Neural progenitor cell (in vitro differentiated cells): Measurements from ENCODE around the gene AQP3. TPM values are rescaled to one million over a fixed set of nuclear protein-coding genes. Genes with fewer than 3 reads are reported as not detected.
"Not testable (repeated sequence)": the region's sequence is repeated elsewhere in the genome, so short reads cannot be mapped to it uniquely, and the experiment has no call there.

Experiments used
- DNase-seq: peaks from one replicate; pipeline ENCODE4 v3.0.0-alpha.2; 2016; ENCODE audit warnings: low spot score
- H2AFZ ChIP-seq: fragments of 200-600 bp; sonication (generic); replicated peaks from 2 replicates; pipeline ENCODE4 v1.6.1; 2016; ENCODE audit warnings: antibody characterized with exemption
- H3F3A ChIP-seq: fragments of 200-600 bp; sonication (generic); 2 replicates; pipeline ENCODE4 v1.6.1; 2016; ENCODE audit warnings: antibody characterized with exemption, low read depth
- H3K27ac ChIP-seq: fragments of 200-600 bp; sonication (generic); 2 replicates; pipeline ENCODE4 v1.5.1; 2016; ENCODE audit warnings: mild to moderate bottlenecking
- H3K27me3 ChIP-seq: fragments of 200-600 bp; sonication (generic); 2 replicates; pipeline ENCODE4 v1.6.1; 2016; ENCODE audit warnings: mild to moderate bottlenecking, moderate library complexity
- H3K36me3 ChIP-seq: fragments of 200-600 bp; sonication (generic); 2 replicates; pipeline ENCODE4 v1.5.1; 2016
- H3K4me1 ChIP-seq: fragments of 200-600 bp; sonication (generic); 2 replicates; pipeline ENCODE4 v1.6.1; 2016; ENCODE audit warnings: mixed run types
- H3K4me2 ChIP-seq: fragments of 200-600 bp; sonication (generic); 2 replicates; pipeline ENCODE4 v1.6.1; 2016
- H3K4me3 ChIP-seq: fragments of 200-600 bp; sonication (generic); 2 replicates; pipeline ENCODE4 v1.5.1; 2016
- H3K79me2 ChIP-seq: fragments of 200-600 bp; sonication (generic); 2 replicates; pipeline ENCODE4 v1.6.1; 2016; ENCODE audit warnings: low read depth
- H3K9ac ChIP-seq: fragments of 200-600 bp; sonication (generic); 2 replicates; pipeline ENCODE4 v1.6.1; 2016
- H3K9me3 ChIP-seq: fragments of 200-600 bp; sonication (generic); 2 replicates; pipeline ENCODE4 v1.5.1; 2016; ENCODE audit warnings: low read depth
- H4K20me1 ChIP-seq: fragments of 200-600 bp; sonication (generic); 2 replicates; pipeline ENCODE4 v1.6.1; 2016; ENCODE audit warnings: low read depth
- H3K27ac Mint-ChIP-seq: 3 replicates; pipeline ENCODE4 v1.8.0; 2021; ENCODE audit warnings: mixed read lengths
- H3K27me3 Mint-ChIP-seq: 2 replicates; pipeline ENCODE4 v1.8.0; 2022; ENCODE audit warnings: low read depth, mild to moderate bottlenecking, inconsistent platforms, moderate library complexity, mixed read lengths; ENCODE audit not compliant: insufficient read depth
- H3K36me3 Mint-ChIP-seq: 3 replicates; pipeline ENCODE4 v1.8.0; 2021; ENCODE audit warnings: mixed read lengths
- H3K4me1 Mint-ChIP-seq: 3 replicates; pipeline ENCODE4 v1.8.0; 2021; ENCODE audit warnings: mixed read lengths
- H3K4me3 Mint-ChIP-seq: 3 replicates; pipeline ENCODE4 v1.8.0; 2021; ENCODE audit warnings: mild to moderate bottlenecking, moderate library complexity, mixed read lengths
- H3K9me3 Mint-ChIP-seq: 3 replicates; pipeline ENCODE4 v1.8.0; 2020; ENCODE audit warnings: mixed read lengths
- EZH2 ChIP-seq: fragments of 200-600 bp; sonication (generic); IDR thresholded peaks from 2 replicates; pipeline ENCODE4 v1.6.1; 2017; ENCODE audit warnings: antibody characterized with exemption, mild to moderate bottlenecking, moderate library complexity
- EZH2phosphoT487 ChIP-seq: fragments of 200-600 bp; sonication (generic); IDR thresholded peaks from 2 replicates; pipeline ENCODE4 v1.6.1; 2017; ENCODE audit warnings: antibody characterized with exemption
- total RNA-seq: library from RNA; depleted of rRNA; stranded (reverse); fragments of >200 nt; gene quantifications from 2 replicates; pipeline ENCODE4 v1.2.3, GENCODE V29; 2015; ENCODE audit warnings: low replicate concordance
- TF ChIP-seq, protein P1 (sequence below): fragments of 200-600 bp; sonication (generic); IDR thresholded peaks from 2 replicates; pipeline ENCODE4 v1.5.1; 2017; ENCODE audit warnings: antibody characterized with exemption, mild to moderate bottlenecking

The AQP3 gene
- total RNA-seq, 1 donor from 2014 or later, result 0.45 TPM

DNA sequence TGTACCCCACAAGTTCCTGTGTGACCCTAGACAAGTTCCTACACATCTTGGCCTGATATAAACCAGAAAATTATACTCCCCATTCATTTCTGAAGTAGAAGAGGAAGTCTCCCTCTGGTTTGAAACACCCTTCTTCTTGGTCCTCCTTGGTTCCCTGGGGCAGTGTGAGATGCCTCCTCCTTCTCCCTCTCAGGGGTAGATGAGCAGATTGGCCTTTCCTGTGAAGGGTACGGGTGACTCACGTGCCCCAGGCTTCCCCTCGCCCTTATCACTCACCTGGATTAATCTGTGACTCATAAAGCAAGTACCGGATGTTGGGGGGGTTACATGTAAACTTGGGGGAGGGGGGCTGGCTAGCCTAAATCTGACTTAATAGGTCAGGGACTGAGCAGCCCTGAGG is 11.1 kb upstream of the AQP3 start:
- H3K4me2 ChIP-seq, result no peak overlapping the region
- no peaks in the 10 kb centered on the region for H3F3A ChIP-seq
- no peaks in the 10 kb centered on the region for H4K20me1 ChIP-seq
- TF ChIP-seq, protein P1, sequence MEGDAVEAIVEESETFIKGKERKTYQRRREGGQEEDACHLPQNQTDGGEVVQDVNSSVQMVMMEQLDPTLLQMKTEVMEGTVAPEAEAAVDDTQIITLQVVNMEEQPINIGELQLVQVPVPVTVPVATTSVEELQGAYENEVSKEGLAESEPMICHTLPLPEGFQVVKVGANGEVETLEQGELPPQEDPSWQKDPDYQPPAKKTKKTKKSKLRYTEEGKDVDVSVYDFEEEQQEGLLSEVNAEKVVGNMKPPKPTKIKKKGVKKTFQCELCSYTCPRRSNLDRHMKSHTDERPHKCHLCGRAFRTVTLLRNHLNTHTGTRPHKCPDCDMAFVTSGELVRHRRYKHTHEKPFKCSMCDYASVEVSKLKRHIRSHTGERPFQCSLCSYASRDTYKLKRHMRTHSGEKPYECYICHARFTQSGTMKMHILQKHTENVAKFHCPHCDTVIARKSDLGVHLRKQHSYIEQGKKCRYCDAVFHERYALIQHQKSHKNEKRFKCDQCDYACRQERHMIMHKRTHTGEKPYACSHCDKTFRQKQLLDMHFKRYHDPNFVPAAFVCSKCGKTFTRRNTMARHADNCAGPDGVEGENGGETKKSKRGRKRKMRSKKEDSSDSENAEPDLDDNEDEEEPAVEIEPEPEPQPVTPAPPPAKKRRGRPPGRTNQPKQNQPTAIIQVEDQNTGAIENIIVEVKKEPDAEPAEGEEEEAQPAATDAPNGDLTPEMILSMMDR, result no peak
- TF ChIP-seq EZH2 (no peak), EZH2phosphoT487 (no peak)
- no peak overlapping the region for H3K9ac ChIP-seq
- Mint-ChIP-seq H3K4me1 (no peaks in the 10 kb centered on the region), H3K4me3 (no peak overlapping the region), H3K9me3 (no peaks in the 10 kb centered on the region), H3K27ac (peak overlapping the region; percentile 81), H3K36me3 (peaks cover 2% of the 10 kb centered on the region), H3K27me3 (peaks cover 9% of the 10 kb centered on the region)
- no peaks in the 10 kb centered on the region for H3K9me3 ChIP-seq
- H3K4me3 ChIP-seq, result no peak overlapping the region
- DNase-seq, result no peak
- no peaks in the 10 kb centered on the region for H3K79me2 ChIP-seq
- no peak overlapping the region for H3K27ac ChIP-seq
- H3K27me3 ChIP-seq, result no peaks in the 10 kb centered on the region
- no peaks in the 10 kb centered on the region for H3K36me3 ChIP-seq
- H3K4me1 ChIP-seq, result no peaks in the 10 kb centered on the region
- H2AFZ ChIP-seq, result no peak overlapping the region

DNA sequence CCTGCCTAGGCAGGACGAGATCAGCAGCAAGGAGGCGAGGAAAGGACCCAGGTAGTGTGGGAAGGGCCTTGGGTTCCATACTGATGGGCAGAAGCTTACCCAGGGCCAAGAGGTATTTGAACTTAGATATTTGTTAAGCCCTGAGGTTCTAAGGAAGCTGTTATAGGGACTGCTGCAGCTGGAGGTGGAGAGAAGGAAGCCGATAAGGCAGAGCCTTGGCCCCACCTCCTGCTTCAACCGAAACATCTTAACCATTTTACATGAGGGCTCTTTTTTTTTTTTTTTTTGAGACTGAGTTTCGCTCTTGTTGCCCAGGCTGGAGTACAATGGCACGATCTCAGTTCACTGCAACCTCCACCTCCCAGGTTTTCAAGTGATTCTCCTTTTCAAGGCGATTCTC is 8.6 kb upstream of the AQP3 start:
- H3K27ac Mint-ChIP-seq, result no peak overlapping the region

DNA sequence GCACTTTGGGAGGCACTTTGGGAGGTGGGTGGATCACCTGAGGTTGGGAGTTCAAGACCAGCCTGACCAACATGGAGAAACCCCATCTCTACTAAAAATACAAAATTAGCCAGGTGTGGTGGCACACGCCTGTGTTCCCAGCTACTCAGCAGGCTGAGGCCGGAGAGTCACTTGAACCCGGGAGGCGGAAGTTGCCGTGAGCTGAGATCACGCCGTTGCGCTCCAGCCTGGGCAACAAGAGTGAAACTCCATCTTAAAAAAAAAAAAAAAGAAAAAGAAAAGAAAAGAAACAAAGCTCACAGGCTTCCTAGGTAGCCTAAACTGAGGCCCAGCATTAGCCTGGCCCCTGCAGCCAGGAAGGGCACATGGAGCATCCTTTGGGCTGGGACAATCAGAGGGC is 8.1 kb upstream of the AQP3 start:
- peaks cover 10% of the 10 kb centered on the region for H3K27me3 Mint-ChIP-seq
- H3K27ac Mint-ChIP-seq, H3K9me3 Mint-ChIP-seq, H3K4me1 ChIP-seq, H3F3A ChIP-seq, H3K36me3 Mint-ChIP-seq, DNase-seq, H3K27me3 ChIP-seq, H3K4me3 Mint-ChIP-seq, H3K4me1 Mint-ChIP-seq, H3K79me2 ChIP-seq, H2AFZ ChIP-seq, H3K27ac ChIP-seq, H4K20me1 ChIP-seq, H3K36me3 ChIP-seq, H3K4me2 ChIP-seq, H3K9ac ChIP-seq, H3K4me3 ChIP-seq, H3K9me3 ChIP-seq: not testable (repeated sequence)

More for the DNA sequence above, 8.6 kb upstream of the AQP3 start:
- Histone ChIP-seq H2AFZ (no peak overlapping the region), H3K4me1 (no peaks in the 10 kb centered on the region), H3K9me3 (no peaks in the 10 kb centered on the region), H3K4me3 (no peak overlapping the region), H3K79me2 (no peaks in the 10 kb centered on the region), H3K27ac (no peak overlapping the region), H4K20me1 (no peaks in the 10 kb centered on the region), H3K9ac (no peak overlapping the region), H3K36me3 (no peaks in the 10 kb centered on the region), H3F3A (no peaks in the 10 kb centered on the region), H3K4me2 (no peak overlapping the region), H3K27me3 (no peaks in the 10 kb centered on the region)
- peaks cover 6% of the 10 kb centered on the region for H3K4me1 Mint-ChIP-seq
- H3K9me3 Mint-ChIP-seq, result no peaks in the 10 kb centered on the region
- H3K27me3 Mint-ChIP-seq, result peaks cover 10% of the 10 kb centered on the region
- TF ChIP-seq EZH2, result no peak
- no peak for TF ChIP-seq EZH2phosphoT487
- TF ChIP-seq, protein P1, result no peak
- DNase-seq, result no peak
- H3K36me3 Mint-ChIP-seq, result no peaks in the 10 kb centered on the region
- H3K4me3 Mint-ChIP-seq, result no peak overlapping the region

DNA sequence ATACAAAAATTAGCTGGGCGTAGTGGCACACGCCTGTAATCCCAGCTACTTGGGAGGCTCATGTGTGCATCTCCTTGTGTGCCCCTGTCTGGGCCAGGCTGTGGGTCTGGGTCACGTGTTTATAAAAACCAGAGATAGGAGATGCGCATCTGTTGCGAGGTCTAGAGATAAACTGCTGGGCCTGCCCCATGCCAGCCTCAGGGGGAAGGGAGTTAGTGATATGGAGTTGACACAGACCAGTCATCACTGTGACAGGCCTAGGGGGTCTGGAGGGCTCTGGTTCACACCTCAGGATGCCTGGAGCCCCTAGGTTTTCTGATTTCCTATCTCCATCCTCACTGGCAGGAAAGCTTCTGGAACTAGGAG is 7.3 kb upstream of the AQP3 start:
- not testable (repeated sequence) for H3K27me3 ChIP-seq, H3K9me3 ChIP-seq, H3K36me3 Mint-ChIP-seq, H2AFZ ChIP-seq, H3K27ac Mint-ChIP-seq, H3K9ac ChIP-seq, H3K4me1 ChIP-seq, H3K4me3 ChIP-seq, H3K9me3 Mint-ChIP-seq, DNase-seq, H3K4me1 Mint-ChIP-seq, H3K4me2 ChIP-seq, H3F3A ChIP-seq, H3K36me3 ChIP-seq, H3K4me3 Mint-ChIP-seq, H3K27ac ChIP-seq, H3K79me2 ChIP-seq, H4K20me1 ChIP-seq
- peaks cover 12% of the 10 kb centered on the region for H3K27me3 Mint-ChIP-seq
